SK-N-SH (cell line): ENCODE data around the gene HIPK4. TPM values are rescaled to one million over a fixed set of nuclear protein-coding genes. Genes with fewer than 3 reads are reported as not detected.

Experiments
- CTCF ChIA-PET: fragments of 300-600, 350-600 bp; formaldehyde crosslinking; extraction: SDS; loops from one replicate; lab custom pipeline; 2021; lab: Yijun Ruan, JAX
- POLR2A ChIA-PET: fragments of 350-600 bp; sonication (Branson Sonifier 250); formaldehyde crosslinking; extraction: SDS; loops from one replicate; lab custom pipeline; 2020; ENCODE audit warnings: antibody characterized with exemption, inconsistent platforms; lab: Yijun Ruan, JAX
- DNase-seq: peaks from one replicate; pipeline ENCODE4 v3.0.0; 2012
- H2AFZ ChIP-seq: fragments of 200-600 bp; sonication (generic); 2 replicates; pipeline ENCODE4 v1.8.1; 2016; ENCODE audit warnings: antibody characterized with exemption, mild to moderate bottlenecking, low read depth
- H3F3A ChIP-seq: fragments of 200-600 bp; sonication (generic); replicated peaks from 2 replicates; pipeline ENCODE3; 2016; ENCODE audit warnings: antibody characterized with exemption, mild to moderate bottlenecking; ENCODE audit not compliant: insufficient read depth
- H3K27ac ChIP-seq, 2 experiments: fragments of 200-500 bp in 1 of 2; fragments of 200-600 bp in 1 of 2; sonication (Bioruptor generic) in 1 of 2; sonication (generic), shearing (Covaris generic) in 1 of 2; 2 replicates each; pipeline versions ENCODE4 v1.5.1 to v1.6.1; 2014 to 2016; ENCODE audit warnings: low read depth in 2 of 2, inconsistent platforms in 1 of 2, low read length in 1 of 2, mild to moderate bottlenecking in 1 of 2, mixed read lengths in 1 of 2
- H3K27me3 ChIP-seq: fragments of 200-600 bp; sonication (generic), shearing (Covaris generic); 2 replicates; pipeline ENCODE4 v1.6.1; 2016; ENCODE audit warnings: mixed run types; ENCODE audit not compliant: insufficient read depth
- H3K36me3 ChIP-seq, 2 experiments: fragments of 200-500 bp in 1 of 2; fragments of 200-600 bp in 1 of 2; sonication (Bioruptor generic) in 1 of 2; sonication (generic) in 1 of 2; replicated peaks in 1 of 2; 2 replicates each; pipeline versions ENCODE3 to v1.5.1; 2014 to 2016; ENCODE audit warnings: low read length in 1 of 2, mild to moderate bottlenecking in 1 of 2; ENCODE audit not compliant: insufficient read depth in 2 of 2, control insufficient read depth in 1 of 2
- H3K4me1 ChIP-seq, 2 experiments: fragments of 200-500 bp in 1 of 2; fragments of 200-600 bp in 1 of 2; sonication (Bioruptor generic) in 1 of 2; sonication (generic), shearing (Covaris generic) in 1 of 2; 2 replicates each; pipeline versions ENCODE4 v1.5.1 to v1.6.1; 2014 to 2016; ENCODE audit warnings: low read depth in 1 of 2, low read length in 1 of 2, mixed run types in 1 of 2; ENCODE audit not compliant: insufficient read depth in 2 of 2, control insufficient read depth in 1 of 2
- H3K4me2 ChIP-seq: fragments of 200-600 bp; sonication (generic), shearing (Covaris generic); 2 replicates; pipeline ENCODE4 v1.6.1; 2017; ENCODE audit warnings: mixed run types
- H3K4me3 ChIP-seq, 2 experiments: fragments of 200-500 bp in 1 of 2; fragments of 200-600 bp in 1 of 2; sonication (Bioruptor generic) in 1 of 2; sonication (generic), shearing (Covaris generic) in 1 of 2; 2 replicates each; pipeline versions ENCODE4 v1.5.1 to v1.8.1; 2014 to 2016; ENCODE audit warnings: low read depth in 2 of 2, inconsistent platforms in 1 of 2, low read length in 1 of 2, mild to moderate bottlenecking in 1 of 2, mixed read lengths in 1 of 2, moderate library complexity in 1 of 2
- H3K79me2 ChIP-seq: fragments of 200-600 bp; sonication (generic); 2 replicates; pipeline ENCODE4 v1.8.1; 2017; ENCODE audit warnings: mild to moderate bottlenecking; ENCODE audit not compliant: insufficient read depth
- H3K9ac ChIP-seq: fragments of 200-600 bp; sonication (generic); 2 replicates; pipeline ENCODE4 v1.6.1; 2017; ENCODE audit warnings: mixed run types
- H3K9me2 ChIP-seq: fragments of 200-600 bp; sonication (generic); 2 replicates; pipeline ENCODE4 v1.6.1; 2017; ENCODE audit warnings: mixed run types
- H3K9me3 ChIP-seq: fragments of 200-600 bp; sonication (generic); 2 replicates; pipeline ENCODE4 v1.6.1; 2017; ENCODE audit warnings: mixed run types, mild to moderate bottlenecking, moderate library complexity
- H4K20me1 ChIP-seq: fragments of 200-600 bp; sonication (generic); 2 replicates; pipeline ENCODE4 v1.6.1; 2017; ENCODE audit warnings: mild to moderate bottlenecking, mixed run types; ENCODE audit not compliant: insufficient read depth
- CHD2 ChIP-seq: fragments of 150-350 bp; IDR thresholded peaks from 2 replicates; pipeline ENCODE4 v1.6.1; 2018; ENCODE audit warnings: low read length; ENCODE audit not compliant: partially characterized antibody
- CTCF ChIP-seq: fragments of 200-600 bp; sonication (generic); IDR thresholded peaks from 2 replicates; pipeline ENCODE4 v1.6.1; 2017; ENCODE audit warnings: antibody characterized with exemption, mild to moderate bottlenecking, moderate library complexity
- EP300 ChIP-seq, 2 experiments: IDR thresholded peaks; 2 replicates each; pipeline versions ENCODE4 v1.4.0 to v1.6.1; 2012; ENCODE audit warnings: borderline replicate concordance in 1 of 2, low read depth in 1 of 2, low read length in 1 of 2
- FOSL2 ChIP-seq: IDR thresholded peaks from 2 replicates; pipeline ENCODE4 v1.4.0; 2012; ENCODE audit warnings: low read depth, mild to moderate bottlenecking, moderate library complexity, borderline replicate concordance
- GABPA ChIP-seq: IDR thresholded peaks from 2 replicates; pipeline ENCODE4 v1.4.0; 2012; ENCODE audit warnings: low read depth, mild to moderate bottlenecking
- IRF3 ChIP-seq: fragments of 150-350 bp; IDR thresholded peaks from 2 replicates; pipeline ENCODE4 v1.6.1; 2016; ENCODE audit warnings: mild to moderate bottlenecking, low read depth, low read length
- JUND ChIP-seq: IDR thresholded peaks from 2 replicates; pipeline ENCODE4 v1.4.0; 2012
- NFIC ChIP-seq: IDR thresholded peaks from 2 replicates; pipeline ENCODE4 v1.4.0; 2012; ENCODE audit warnings: borderline replicate concordance
- NRF1 ChIP-seq: IDR thresholded peaks from 2 replicates; pipeline ENCODE4 v1.6.1; 2012; ENCODE audit warnings: low read depth, mild to moderate bottlenecking, low read length
- POLR2AphosphoS5 ChIP-seq: IDR thresholded peaks from 2 replicates; pipeline ENCODE4 v1.6.1; 2012; ENCODE audit warnings: low read depth, low read length
- REST ChIP-seq: IDR thresholded peaks from 2 replicates; pipeline ENCODE4 v1.6.1; 2012; ENCODE audit warnings: mild to moderate bottlenecking, low read depth, low read length, moderate library complexity
- RFX5 ChIP-seq: IDR thresholded peaks from 2 replicates; pipeline ENCODE4 v1.6.1; 2012; ENCODE audit warnings: mild to moderate bottlenecking, improper control_type of control experiment, low read length
- RXRA ChIP-seq: IDR thresholded peaks from 2 replicates; pipeline ENCODE4 v1.4.0; 2012; ENCODE audit warnings: low read depth, mild to moderate bottlenecking, borderline replicate concordance
- TAF1 ChIP-seq: IDR thresholded peaks from 2 replicates; pipeline ENCODE4 v1.6.1; 2012; ENCODE audit warnings: low read depth, mild to moderate bottlenecking, low read length, moderate library complexity, borderline replicate concordance
- TCF12 ChIP-seq: IDR thresholded peaks from 2 replicates; pipeline ENCODE4 v1.4.0; 2012
- USF1 ChIP-seq: IDR thresholded peaks from 2 replicates; pipeline ENCODE4 v1.4.0; 2012; ENCODE audit warnings: low read depth, borderline replicate concordance
- USF2 ChIP-seq: fragments of 150-350 bp; IDR thresholded peaks from 2 replicates; pipeline ENCODE4 v1.6.1; 2017; ENCODE audit warnings: antibody characterized with exemption, low read length, low read depth, borderline replicate concordance
- YY1 ChIP-seq: IDR thresholded peaks from 2 replicates; pipeline ENCODE4 v1.4.0; 2012; ENCODE audit warnings: low read depth, mild to moderate bottlenecking
- ZBTB33 ChIP-seq: IDR thresholded peaks from 2 replicates; pipeline ENCODE4 v1.4.0; 2012; ENCODE audit warnings: low read depth, borderline replicate concordance
- WGBS: methylation state at CpG from one replicate; pipeline ENCODE4 v1.1.6; 2017; ENCODE audit warnings: low lambda C conversion rate; 5-methylcytosine and 5-hydroxymethylcytosine counted together
- polyA plus RNA-seq, 3 experiments: library from polyadenylated mRNA; depleted of rRNA; stranded (reverse); fragments of >200 nt; gene quantifications; 2 replicates each; pipeline ENCODE4 v1.2.3, GENCODE V29; 2012

HIPK4 gene
- polyA plus RNA-seq, 1 of the 3 experiments (the other 2 are of a cell fraction), result 0.23 TPM

GRCh38 chr19:40377876-40378385 lies 12.1 kb downstream of the HIPK4 start:
- Histone ChIP-seq H3K4me2 (no peak overlapping the region), H3F3A (no peaks in the 10 kb centered on the region), H3K9me2 (no peaks in the 10 kb centered on the region), H3K27me3 (no peaks in the 10 kb centered on the region), H3K27ac (no peak overlapping the region), H3K4me3 (no peak overlapping the region), H3K36me3 (peaks cover 5 to 26% of the 10 kb centered on the region in 2 experiments), H3K9me3 (no peaks in the 10 kb centered on the region), H4K20me1 (no peaks in the 10 kb centered on the region), H2AFZ (no peak overlapping the region), H3K9ac (no peak overlapping the region), H3K79me2 (no peaks in the 10 kb centered on the region), H3K4me1 (no peaks in the 10 kb centered on the region)
- ChIA-PET CTCF (no interaction called here), POLR2A (no interaction called here)
- WGBS, result 90% methylated on average over 21 of the region's 25 CpGs
- TF ChIP-seq TCF12, result no peak
- TF ChIP-seq GABPA, result no peak
- TF ChIP-seq NRF1, result no peak
- no peak for TF ChIP-seq IRF3
- no peak for TF ChIP-seq POLR2AphosphoS5
- no peak for TF ChIP-seq CTCF
- TF ChIP-seq RXRA, result no peak
- TF ChIP-seq FOSL2, result no peak
- TF ChIP-seq REST, result no peak
- TF ChIP-seq USF2, result no peak
- no peak for TF ChIP-seq NFIC
- no peak for TF ChIP-seq CHD2
- TF ChIP-seq ZBTB33, result no peak
- TF ChIP-seq USF1, result no peak
- no peak for TF ChIP-seq RFX5
- no peak for TF ChIP-seq YY1
- TF ChIP-seq JUND, result no peak
- no peak for TF ChIP-seq TAF1
- TF ChIP-seq EP300 (IDR thresholded peaks at IDR 0.05; ENCODE audit: borderline replicate concordance in 1 of 2, low read depth in 1 of 2, low read length in 1 of 2), result no peak
- DNase-seq, result peak; percentile 17
